PC-9 (cell line): ENCODE measurements around the gene ERCC4.

Source experiments
- CTCF ChIP-seq: fragments of 200-600 bp; sonication (generic); conservative IDR thresholded peaks from 2 replicates; pipeline ENCODE4 v1.6.1; 2017; ENCODE audit warnings: mixed run types, antibody characterized with exemption, mild to moderate bottlenecking, moderate library complexity
- EZH2 ChIP-seq: fragments of 200-600 bp; sonication (generic); IDR thresholded peaks from 2 replicates; pipeline ENCODE4 v1.8.0; 2017; ENCODE audit warnings: antibody characterized with exemption, low read depth

DNA sequence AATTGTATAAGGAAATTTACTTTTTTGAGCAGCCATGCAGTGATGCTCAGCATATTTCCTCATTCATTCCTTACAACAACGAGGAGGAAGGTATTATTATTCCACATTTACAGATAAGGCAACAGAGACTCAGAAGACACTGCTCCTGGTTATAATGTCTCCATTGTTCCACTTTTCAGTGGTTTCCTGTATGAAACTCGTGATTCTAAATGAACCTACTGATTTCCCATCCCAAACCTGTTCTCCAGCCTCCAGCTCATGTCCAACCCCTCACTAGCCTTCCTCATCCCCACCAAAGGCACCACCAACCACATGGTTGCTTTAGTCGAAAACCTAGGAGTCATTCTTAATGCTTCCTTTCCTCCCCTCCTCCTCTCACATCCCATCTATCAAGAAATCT is 12.5 kb upstream of the ERCC4 start:
- TF ChIP-seq CTCF: no peak
- no peak for TF ChIP-seq EZH2
